Ishikawa (cell line): ENCODE results near the gene UBE2I.

Source experiments
- CEBPB ChIP-seq: IDR thresholded peaks from 2 replicates; pipeline ENCODE4 v1.6.1; 2012
- CREB1 ChIP-seq: IDR thresholded peaks from 2 replicates; pipeline ENCODE4 v1.6.1; 2012; ENCODE audit warnings: low read depth
- EGR1 ChIP-seq: IDR thresholded peaks from 2 replicates; pipeline ENCODE4 v1.6.1; 2012
- EP300 ChIP-seq: IDR thresholded peaks from 2 replicates; pipeline ENCODE4 v1.6.1; 2012; ENCODE audit warnings: borderline replicate concordance
- FOXM1 ChIP-seq: IDR thresholded peaks from 2 replicates; pipeline ENCODE4 v1.6.1; 2012; ENCODE audit warnings: low read depth, borderline replicate concordance
- NFIC ChIP-seq: IDR thresholded peaks from 2 replicates; pipeline ENCODE4 v1.6.1; 2012
- RAD21 ChIP-seq: IDR thresholded peaks from 2 replicates; pipeline ENCODE4 v1.6.1; 2012; ENCODE audit warnings: low read depth
- TAF1 ChIP-seq: IDR thresholded peaks from 2 replicates; pipeline ENCODE4 v1.6.1; 2012; ENCODE audit warnings: low read depth, mild to moderate bottlenecking
- TCF12 ChIP-seq: IDR thresholded peaks from 2 replicates; pipeline ENCODE4 v1.6.1; 2012; ENCODE audit warnings: low read depth
- TEAD4 ChIP-seq: IDR thresholded peaks from 2 replicates; pipeline ENCODE4 v1.6.1; 2012
- YY1 ChIP-seq: IDR thresholded peaks from 2 replicates; pipeline ENCODE4 v1.6.1; 2012; ENCODE audit warnings: low read depth
- ZBTB7A ChIP-seq: IDR thresholded peaks from 2 replicates; pipeline ENCODE4 v1.6.1; 2012; ENCODE audit warnings: low read depth
- TF ChIP-seq, protein P1 (sequence below): IDR thresholded peaks from 2 replicates; pipeline ENCODE4 v1.6.1; 2012
- TF ChIP-seq, protein P2 (sequence below): IDR thresholded peaks from 2 replicates; pipeline ENCODE4 v1.6.1; 2012; ENCODE audit warnings: low read depth, mild to moderate bottlenecking
- TF ChIP-seq, protein P3 (sequence below): IDR thresholded peaks from 2 replicates; pipeline ENCODE4 v1.6.1; 2012

The UBE2I gene

DNA sequence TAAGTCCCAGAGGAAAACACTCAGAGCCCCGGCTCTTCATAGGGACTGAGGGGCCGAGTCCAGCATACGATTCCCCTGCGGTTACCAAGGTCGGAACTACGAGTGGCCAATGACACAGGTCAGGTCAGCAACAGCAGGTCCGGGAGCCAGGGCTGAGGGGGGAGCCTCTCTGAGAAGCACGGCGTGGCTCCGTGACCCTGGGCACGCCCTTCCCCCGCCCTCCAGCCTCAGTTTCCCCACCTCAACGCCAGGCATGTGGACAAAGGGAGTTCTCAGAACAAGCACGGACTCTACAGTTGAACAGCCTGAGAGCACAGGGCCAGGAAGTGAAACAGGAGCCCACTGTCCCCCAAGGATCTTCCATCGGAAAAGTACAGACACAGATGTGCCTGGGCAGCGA is 27.9 kb upstream of the UBE2I start:
- TF ChIP-seq ZBTB7A (no peak), FOXM1 (no peak), TAF1 (no peak), EP300 (no peak)
- TF ChIP-seq, protein P1, sequence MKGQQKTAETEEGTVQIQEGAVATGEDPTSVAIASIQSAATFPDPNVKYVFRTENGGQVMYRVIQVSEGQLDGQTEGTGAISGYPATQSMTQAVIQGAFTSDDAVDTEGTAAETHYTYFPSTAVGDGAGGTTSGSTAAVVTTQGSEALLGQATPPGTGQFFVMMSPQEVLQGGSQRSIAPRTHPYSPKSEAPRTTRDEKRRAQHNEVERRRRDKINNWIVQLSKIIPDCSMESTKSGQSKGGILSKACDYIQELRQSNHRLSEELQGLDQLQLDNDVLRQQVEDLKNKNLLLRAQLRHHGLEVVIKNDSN, result no peak
- TF ChIP-seq, protein P2, sequence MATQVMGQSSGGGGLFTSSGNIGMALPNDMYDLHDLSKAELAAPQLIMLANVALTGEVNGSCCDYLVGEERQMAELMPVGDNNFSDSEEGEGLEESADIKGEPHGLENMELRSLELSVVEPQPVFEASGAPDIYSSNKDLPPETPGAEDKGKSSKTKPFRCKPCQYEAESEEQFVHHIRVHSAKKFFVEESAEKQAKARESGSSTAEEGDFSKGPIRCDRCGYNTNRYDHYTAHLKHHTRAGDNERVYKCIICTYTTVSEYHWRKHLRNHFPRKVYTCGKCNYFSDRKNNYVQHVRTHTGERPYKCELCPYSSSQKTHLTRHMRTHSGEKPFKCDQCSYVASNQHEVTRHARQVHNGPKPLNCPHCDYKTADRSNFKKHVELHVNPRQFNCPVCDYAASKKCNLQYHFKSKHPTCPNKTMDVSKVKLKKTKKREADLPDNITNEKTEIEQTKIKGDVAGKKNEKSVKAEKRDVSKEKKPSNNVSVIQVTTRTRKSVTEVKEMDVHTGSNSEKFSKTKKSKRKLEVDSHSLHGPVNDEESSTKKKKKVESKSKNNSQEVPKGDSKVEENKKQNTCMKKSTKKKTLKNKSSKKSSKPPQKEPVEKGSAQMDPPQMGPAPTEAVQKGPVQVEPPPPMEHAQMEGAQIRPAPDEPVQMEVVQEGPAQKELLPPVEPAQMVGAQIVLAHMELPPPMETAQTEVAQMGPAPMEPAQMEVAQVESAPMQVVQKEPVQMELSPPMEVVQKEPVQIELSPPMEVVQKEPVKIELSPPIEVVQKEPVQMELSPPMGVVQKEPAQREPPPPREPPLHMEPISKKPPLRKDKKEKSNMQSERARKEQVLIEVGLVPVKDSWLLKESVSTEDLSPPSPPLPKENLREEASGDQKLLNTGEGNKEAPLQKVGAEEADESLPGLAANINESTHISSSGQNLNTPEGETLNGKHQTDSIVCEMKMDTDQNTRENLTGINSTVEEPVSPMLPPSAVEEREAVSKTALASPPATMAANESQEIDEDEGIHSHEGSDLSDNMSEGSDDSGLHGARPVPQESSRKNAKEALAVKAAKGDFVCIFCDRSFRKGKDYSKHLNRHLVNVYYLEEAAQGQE, result no peak

DNA sequence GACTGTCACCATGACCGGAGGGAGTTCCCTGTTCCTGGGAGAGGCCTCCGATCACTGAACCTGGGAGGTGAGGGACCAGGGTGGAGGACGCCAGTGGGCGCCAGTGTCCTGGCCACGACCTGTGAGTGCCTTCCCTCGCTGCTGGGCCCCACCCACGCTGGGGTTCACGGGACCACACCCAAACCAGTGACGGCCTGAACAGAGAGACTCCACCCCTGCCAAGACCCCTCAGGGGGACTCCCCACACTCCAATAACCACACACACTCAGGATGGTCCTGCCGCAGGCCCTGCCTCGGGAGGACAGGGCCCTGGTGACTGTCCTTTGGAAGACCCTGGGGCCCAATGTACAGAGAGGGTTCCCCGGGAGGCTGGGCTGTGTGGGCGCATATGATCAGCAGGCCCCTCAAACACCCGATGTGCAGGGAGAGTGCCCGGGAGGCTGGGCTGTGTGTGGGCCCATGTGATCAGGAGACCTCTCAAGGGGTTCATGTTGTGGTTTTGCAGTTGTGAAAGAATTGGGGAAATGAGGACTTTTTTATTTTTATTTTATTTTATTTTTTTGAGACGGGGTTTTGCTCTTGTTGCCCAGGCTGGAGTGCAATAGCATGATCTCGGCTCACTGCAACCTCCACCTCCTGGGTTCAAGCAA is 27.0 kb upstream of the UBE2I start:
- TF ChIP-seq YY1, result no peak

DNA sequence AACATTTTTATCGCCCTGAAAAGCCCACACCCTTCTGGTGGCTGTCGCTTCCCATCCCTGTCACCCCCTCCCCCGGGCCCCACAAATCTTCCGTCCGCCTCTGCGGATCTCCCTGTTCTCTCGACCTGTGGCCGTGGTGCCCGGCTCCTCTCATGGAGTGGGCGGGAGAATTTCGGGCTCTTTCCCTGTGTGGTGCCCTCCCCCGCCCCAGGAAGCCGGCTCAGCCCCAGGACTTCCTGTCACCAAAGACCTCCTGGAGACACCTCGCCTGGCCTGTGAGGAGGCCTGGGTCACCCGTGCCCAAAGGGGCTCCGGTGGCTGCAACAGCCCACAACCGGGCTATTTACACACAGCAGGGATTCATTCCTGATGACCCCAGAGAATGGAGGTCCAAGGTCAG is 26.1 kb upstream of the UBE2I start:
- no peak for TF ChIP-seq FOXM1

DNA sequence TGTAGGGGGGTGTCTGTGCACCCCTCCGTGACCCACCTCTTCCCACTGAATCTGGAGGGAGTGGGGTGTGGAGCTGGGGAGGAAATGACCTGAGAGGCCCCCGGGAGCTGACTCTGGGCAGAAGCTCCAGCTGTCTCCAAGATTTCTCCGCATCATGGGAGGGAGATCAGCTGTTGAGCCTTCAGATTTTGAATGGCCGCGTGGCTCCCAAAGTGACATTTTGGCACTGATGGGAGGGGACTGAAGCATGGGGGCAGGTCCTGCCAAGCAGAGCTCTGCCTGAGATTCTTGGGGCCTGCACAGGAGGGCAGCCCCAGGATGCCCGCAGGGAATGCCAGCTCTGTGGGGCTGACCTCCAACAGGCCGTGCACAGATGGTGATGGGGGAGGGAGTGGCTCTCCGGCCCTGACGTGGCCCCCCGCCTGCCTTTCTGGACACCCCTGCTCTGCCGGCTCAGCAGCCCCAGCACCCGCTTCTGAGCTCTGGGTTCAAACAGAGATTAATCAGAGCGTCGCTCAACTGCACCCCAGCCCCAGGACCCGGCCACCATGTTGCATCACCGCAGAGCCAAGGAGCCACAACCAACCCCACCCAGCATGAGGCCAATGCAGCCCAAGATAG is 25.3 kb upstream of the UBE2I start:
- TF ChIP-seq, protein P3, sequence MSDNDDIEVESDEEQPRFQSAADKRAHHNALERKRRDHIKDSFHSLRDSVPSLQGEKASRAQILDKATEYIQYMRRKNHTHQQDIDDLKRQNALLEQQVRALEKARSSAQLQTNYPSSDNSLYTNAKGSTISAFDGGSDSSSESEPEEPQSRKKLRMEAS, result no peak
- TF ChIP-seq FOXM1 (no peak), CREB1 (no peak), EGR1 (no peak), YY1 (no peak), NFIC (no peak), TCF12 (no peak), CEBPB (no peak), EP300 (no peak), RAD21 (no peak), TAF1 (no peak), ZBTB7A (no peak), TEAD4 (no peak)
- TF ChIP-seq, protein P2, result no peak
- TF ChIP-seq, protein P1, result no peak

DNA sequence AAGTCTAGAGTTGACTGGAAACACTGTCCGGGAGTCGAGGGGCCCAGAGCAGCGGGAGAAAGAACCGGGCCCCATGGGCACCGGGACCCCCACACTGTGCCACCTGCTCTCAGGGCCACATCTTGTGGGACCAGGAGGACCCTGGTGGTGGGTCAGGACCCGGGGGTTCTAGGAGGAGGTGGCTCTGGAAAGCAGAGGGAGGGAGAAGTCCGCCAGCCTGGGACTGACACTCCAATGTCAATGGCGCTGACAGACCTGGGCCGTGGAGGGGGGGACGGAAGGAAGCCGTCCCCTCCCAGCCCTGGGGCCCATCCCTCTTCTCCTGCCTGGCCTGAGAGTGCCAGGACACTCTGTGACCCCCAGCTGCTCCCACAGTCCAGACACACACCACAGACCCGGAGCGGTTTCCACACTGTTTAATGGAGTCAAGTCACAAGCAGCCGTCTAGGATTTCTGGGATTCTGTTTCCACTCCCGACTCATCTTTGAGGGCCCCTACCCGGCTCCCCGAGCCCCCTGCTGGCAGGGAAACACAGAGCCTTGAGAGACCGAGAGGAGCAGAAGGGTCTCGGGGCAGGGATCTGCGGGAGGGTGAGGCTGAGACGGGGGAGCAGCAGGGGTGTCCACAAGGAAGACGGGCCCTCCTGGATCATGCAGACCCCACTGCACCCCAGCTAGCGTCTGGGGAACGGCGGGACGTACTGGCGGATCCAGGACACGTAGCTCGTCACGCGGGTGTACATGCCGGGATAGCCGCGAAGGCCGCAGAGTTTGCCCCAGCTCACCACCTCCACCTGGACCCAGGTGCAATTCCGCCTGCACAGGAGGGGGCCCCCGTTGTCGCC is 23.5 kb upstream of the UBE2I start:
- TF ChIP-seq CREB1, result no peak
- TF ChIP-seq FOXM1, result no peak
- TF ChIP-seq TAF1, result no peak
- no peak for TF ChIP-seq TEAD4
- TF ChIP-seq ZBTB7A, result no peak
- no peak for TF ChIP-seq EGR1
- TF ChIP-seq, protein P1, result no peak

DNA sequence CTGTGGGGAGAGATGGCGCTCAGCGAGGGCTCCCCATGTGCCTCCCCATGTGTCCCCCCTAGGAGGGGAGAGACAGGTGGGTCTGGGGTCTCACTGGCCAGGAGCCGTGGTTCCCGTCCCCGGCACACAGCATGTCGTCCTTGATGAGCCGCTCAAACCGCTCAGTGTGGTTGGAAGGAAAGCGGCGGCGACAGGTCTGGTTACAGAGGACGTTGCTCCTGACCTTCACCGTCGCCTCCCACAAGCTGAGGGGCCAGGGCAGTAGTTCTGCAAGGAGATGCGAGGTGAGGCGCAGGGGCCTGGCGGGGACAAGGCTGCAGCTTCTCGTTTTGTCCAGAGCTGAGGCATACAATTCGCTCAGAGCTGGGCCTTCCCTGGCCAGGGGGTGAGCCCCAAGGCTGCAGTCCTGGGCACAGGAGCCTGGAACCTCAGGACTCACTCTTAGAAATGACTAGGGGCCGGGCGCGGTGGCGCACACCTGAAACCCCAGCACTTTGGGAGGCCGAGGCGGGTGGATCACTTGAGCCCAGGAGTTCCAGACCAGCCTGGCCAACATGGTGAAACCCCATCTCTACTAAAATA is 22.8 kb upstream of the UBE2I start:
- no peak for TF ChIP-seq YY1
- no peak for TF ChIP-seq EGR1
- TF ChIP-seq TEAD4, result no peak
- TF ChIP-seq, protein P1, result no peak
- no peak for TF ChIP-seq FOXM1
